Neural cell (in vitro differentiated cells): Measurements from ENCODE around the gene ADAR.

ENCODE experiments used
- SMC3 ChIP-seq: fragments of 450-650 bp; conservative IDR thresholded peaks from 2 replicates; pipeline ENCODE4 v1.6.1; 2014; ENCODE audit warnings: antibody characterized with exemption, mild to moderate bottlenecking, moderate library complexity; ENCODE audit not compliant: poor library complexity
- TAF1 ChIP-seq: IDR thresholded peaks from 2 replicates; pipeline ENCODE4 v1.6.1; 2012; ENCODE audit warnings: low read depth
- TF ChIP-seq, protein P1 (sequence below): fragments of 450-650 bp; IDR thresholded peaks from 2 replicates; pipeline ENCODE4 v1.5.1; 2014; ENCODE audit warnings: antibody characterized with exemption, mild to moderate bottlenecking, moderate library complexity; ENCODE audit not compliant: poor library complexity, severe bottlenecking

DNA sequence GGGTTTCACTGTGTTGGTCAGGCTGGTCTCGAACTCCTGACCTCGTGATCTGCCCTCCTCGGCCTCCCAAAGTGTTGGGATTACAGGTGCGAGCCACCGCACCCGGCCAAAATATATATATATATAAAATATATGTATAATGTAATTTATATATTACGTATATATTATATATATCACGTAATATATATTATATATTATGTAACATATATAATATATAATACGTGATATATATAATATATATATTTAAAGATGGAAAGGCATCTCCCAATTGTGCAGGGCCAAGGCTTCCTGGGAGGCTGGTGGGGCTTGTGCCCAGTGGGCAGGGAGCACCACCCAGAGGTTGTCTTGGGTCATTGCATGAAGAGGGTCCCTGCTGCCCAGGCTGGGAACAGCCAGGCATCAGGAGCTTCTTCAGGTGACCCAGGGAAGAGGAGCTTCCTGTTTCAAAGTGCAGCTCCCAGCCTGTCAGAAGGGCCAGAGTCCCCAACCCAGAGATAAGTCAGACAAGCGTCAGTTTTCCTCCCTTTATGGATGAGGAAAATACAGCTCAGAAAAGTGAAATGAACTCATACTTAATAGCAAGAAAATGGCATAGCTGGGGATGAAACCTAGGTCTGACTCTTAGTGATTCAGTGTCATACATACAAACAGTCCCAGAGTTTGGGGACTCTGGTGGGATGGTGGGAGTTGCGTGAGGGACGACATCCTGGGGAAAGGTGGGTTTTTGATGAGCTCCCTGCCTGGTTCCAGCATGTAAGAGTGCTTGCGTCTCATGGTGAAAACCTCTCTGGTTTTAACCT lies 61.5 kb downstream of the ADAR start:
- TF ChIP-seq SMC3 (peak; percentile 34), TAF1 (no peak)
- TF ChIP-seq, protein P1, sequence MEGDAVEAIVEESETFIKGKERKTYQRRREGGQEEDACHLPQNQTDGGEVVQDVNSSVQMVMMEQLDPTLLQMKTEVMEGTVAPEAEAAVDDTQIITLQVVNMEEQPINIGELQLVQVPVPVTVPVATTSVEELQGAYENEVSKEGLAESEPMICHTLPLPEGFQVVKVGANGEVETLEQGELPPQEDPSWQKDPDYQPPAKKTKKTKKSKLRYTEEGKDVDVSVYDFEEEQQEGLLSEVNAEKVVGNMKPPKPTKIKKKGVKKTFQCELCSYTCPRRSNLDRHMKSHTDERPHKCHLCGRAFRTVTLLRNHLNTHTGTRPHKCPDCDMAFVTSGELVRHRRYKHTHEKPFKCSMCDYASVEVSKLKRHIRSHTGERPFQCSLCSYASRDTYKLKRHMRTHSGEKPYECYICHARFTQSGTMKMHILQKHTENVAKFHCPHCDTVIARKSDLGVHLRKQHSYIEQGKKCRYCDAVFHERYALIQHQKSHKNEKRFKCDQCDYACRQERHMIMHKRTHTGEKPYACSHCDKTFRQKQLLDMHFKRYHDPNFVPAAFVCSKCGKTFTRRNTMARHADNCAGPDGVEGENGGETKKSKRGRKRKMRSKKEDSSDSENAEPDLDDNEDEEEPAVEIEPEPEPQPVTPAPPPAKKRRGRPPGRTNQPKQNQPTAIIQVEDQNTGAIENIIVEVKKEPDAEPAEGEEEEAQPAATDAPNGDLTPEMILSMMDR: peak; percentile 40
